HL-60/S4 treated with phorbol 12-myristate 13-acetate at 8.2 ng/mL for 4 days and 3 days (cell line): ENCODE data around the gene NDUFS2.

Experiments used
- in situ Hi-C: fragments of 300-500 bp; cut with MboI; formaldehyde crosslinking; loops from 2 replicates; pipeline ENCODE4 v1.15.0; 2022; ENCODE audit warnings: low sequenced_read_pairs

Gene NDUFS2

DNA sequence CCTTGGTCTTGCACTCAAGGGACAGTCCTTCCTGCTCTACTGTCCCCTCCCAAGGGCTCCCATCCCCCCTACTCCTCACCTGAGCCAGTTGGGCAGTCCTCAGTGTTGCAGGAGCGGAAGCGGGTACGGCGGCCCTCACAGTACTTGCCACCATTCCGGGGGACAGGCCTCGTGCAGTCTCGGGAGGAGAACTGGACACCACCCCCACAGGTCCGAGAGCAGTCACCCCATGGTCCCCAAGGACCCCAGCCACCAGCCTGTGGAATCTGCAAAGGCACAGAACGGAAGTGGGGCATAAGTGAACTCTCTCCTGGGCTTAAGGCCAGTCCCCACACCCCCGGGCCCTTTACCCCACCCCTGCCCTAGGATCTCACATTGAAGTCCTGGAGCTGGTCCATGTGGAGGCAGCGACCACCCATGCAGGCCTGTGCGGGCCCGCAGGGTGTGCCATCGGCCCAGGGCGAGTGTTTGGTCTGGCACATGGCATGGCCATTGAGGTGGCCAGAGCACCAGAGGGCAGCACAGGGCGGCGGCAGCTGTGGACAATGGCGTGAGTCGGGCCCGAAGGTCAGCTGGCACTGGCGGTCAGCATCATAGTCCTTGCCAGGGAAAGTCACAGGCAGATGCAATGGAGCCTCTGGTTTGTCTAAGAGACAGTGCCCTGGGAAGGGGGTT, 8.5 kb upstream of the NDUFS2 start:
- in situ Hi-C loops = no loop called here

DNA sequence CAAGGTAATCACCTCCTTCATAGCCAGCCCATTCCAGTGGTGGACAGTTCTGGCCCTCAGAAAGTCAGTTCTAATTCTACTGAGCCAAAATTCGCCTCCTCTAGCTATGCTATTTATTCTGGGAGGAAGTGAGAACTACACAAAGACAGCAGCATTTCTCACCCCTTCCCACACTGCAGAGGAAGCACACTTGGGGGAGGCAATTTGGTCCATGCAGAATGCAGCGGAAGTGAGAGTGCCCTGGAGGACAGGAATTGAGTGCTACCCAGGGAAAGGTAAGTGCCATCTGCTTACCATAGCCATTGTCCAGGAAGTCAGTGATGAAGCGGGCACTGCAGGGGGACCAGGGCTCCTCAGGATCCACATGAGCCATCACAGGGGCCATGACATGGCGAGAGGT, 7.0 kb upstream of the NDUFS2 start:
- in situ Hi-C loops = no loop called here

DNA sequence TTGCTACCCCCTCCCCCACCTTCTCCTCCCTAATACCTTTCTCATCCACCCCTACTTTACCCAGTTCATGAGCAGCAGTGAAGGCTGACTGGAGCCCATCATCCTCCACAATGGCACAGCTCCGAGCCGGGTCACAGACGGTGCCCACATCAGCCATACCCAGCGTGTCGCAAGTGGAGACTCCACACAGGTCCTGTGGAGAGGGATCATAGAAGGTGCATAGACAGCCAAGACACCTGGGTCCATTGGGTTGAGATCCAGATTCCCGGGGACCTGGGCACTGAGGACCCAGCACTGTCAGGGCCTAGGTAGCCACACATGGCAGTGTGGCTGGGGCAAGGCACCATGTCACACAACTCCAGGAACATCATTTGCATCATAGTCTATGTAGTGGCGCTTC, 6.1 kb upstream of the NDUFS2 start:
- in situ Hi-C loops = no loop called here

DNA sequence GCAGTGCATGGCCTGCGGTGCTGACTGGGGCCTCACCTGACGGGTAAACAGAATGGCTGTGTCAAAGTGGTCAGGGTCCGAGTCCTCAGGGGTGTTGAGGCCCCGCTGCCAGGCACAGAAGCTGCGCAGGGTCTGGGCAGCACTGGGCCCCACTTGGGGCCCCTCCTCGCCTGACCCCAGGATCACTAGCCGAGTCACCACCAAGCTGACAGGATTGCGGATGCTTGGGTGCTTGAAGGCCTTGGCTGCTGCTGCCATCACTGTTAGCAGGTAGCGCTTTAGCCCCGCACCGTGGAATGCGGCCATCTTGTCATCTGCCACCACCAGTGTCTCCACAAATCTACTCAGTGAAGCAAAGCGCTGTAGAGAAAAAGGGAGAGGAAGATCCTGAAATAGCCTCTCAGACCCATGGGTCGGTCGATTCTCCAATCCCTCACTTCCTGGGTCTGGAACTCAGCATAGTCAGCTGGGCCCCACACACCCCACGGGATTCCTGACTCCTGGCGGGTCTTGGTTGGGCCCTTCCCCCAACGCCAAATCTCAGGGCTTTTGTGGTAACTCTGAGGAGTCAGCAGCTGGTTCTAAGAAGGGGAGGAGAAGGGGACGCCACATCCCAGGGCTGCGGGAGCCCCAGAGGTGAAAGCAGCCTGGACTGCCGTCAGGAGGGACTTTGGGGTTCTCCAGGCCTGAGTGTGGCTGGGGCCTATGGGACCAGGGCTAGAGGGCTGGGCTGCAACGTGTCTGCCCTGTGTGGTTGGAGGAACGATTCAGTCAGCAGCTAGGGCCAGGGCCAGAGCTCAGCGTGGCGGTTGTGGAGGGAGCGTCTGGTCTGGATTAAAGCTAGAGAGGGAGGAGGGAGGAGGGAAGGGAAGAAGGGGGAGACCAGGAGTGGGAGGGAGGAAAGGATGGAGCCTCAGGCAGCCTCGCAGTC, 5.4 kb upstream of the NDUFS2 start:
- in situ Hi-C loops = no loop called here

DNA sequence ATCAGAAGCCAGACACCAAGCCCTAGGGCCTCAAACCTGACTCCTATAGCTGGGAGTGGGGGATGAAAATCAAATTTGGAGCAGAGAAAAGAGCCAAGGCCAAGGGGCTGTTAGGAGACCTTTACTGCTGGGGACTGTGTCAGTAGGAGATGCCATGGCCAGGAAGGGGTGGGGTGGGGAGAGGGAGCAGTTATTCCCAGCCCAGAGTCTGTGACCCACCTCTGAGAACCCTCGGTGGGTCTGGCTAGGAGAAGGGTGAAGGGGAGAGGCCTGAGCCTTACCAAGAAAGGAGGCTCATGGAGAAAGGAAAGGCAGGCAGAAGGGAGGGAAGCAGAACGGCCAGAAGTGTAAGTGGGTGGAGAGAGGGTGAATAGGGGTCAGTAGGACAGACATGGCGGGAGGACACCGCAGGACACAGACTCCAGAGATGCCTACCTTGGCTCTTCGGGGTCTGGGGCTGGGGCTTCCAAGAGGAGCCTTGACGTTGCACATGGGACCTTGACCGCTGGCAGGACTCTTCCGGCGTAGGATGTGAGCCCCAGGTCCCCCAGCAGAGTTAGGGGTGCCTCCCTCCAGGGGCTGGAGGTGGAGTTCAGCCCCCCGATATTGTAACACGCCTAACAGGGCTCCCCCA, 4.5 kb upstream of the NDUFS2 start:
- in situ Hi-C loops = no loop called here

DNA sequence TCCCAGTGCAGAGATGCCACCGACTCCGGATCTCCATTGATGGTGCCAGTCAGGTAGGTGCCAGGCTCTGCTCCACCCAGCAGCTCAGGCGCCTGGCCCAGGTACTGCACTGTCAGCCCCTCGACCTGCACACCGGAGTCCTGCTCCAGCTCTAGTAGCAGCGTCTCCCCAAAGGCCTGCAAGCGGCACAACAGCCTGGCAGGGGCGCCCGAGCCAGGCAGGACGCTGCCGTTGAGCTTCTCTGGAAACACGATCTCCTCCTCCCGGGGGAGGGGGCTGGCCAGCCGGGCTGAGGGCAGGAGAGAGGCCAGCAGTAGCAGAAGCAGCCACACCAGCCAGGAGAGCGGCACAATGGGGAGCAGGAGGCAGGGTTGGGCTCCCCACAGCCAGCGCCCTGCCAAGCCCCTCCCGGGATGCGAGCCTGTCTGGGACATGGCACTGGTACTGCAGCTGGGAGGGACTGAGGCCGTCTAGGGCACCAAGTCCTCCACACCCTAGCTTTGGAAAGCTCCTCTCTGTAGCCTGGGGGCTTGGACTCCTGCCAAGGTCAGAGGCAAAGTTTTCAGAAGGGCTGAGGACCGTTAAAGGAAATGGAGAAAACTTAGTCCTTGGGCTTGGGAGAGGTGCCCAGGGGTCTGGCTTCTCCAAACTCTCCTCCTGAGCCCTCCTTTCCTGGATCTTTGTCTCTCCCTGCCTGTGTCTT, 3.8 kb upstream of the NDUFS2 start:
- in situ Hi-C loops = no loop called here

DNA sequence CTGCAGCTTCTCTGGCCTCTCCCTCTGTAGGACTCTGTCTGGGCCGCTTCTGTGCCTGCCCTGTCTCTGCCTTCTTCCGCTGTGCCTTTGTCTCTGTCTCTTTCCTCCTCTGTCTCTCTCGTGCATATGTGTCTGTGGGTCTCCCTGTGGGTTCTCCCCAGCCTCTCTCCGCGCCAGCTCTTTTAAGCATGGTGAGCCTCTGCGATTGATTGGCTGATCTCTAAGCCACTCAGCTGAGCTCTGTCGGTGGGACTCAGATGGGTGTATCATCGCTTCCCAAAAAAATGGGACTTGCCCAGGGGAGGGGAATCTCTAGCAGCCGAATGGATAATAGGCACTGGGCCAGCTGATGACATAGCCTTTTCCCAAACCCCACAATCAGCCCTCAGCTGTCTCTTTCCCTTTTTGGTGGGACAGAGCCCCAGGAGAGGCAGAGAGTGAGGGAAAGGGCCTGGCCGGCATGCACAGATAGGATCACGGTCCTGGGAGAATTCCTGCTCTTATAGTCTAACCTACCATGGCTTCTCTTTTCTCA, 3.2 kb upstream of the NDUFS2 start, which contains the start of gene ADAMTS4:
Gene ADAMTS4 (minus strand): TSS at position 158 of the 535 bp plus-strand sequence. CDS start 427 bp downstream, outside the sequence.
- in situ Hi-C loops = no loop called here

DNA sequence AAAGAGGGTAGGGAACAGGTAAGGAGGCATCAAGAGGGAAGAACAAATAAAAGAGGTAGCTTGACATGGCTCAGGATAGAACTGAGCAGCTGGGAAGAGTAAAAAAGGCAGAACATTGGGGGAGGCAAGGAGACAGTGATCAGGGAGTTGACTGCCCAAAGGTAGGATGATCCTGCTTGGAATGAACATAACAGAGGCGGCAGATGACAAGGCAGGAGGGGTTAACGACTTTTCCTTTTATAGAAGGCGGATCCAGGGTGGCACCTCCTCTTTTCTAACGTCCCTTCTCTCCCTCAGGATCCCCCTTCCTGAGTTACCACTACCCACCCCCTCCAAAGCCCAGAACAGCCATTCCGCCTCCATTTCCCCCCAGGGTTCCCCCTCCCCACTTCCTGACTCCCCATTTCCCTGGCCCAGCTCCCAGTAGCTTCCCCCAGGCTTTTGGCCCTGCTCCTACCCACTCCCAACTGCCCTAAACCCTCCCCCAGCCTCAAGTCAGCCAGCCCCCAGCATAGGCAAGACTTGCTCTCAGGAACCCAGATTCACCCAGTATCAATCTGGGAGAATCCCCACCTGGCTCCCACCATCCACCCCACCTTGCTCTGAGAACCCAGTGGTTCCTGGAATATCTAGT, 2.5 kb upstream of the NDUFS2 start:
- in situ Hi-C loops = loop anchor here (25.0 kb wide), 1 partner anchor 163 kb away; the partner anchor contains the start of gene CFAP126

DNA sequence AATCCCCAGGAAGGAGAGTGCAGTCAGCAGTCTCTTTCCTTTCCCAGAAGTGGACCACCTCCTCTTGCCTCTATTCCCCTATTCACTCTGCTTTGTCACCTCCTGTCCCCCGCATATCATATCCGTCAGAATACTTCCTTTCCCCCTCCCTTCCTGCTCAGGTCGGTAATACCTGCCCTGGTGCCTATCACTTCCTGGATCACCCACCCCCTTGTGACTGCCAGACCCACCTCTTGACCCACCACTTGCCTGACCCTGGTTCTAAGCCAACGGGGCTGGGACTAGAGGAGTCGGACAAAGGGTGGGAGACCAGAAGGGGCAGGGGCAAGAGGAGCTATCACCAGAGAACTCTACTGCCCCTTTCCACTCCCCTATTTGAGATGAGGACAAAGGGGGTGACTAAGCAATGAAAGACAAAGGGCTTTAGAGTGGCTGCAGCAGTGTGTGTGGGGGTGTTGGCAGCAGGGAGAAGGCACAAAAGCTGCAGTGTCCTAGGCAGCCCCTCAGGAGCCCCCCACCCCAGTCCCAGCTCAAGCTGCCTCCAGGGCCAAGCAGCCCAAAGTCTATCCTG, 1.7 kb upstream of the NDUFS2 start:
- in situ Hi-C loops = loop anchor here (25.0 kb wide), 1 partner anchor 162 kb away; the partner anchor contains the start of gene CFAP126

DNA sequence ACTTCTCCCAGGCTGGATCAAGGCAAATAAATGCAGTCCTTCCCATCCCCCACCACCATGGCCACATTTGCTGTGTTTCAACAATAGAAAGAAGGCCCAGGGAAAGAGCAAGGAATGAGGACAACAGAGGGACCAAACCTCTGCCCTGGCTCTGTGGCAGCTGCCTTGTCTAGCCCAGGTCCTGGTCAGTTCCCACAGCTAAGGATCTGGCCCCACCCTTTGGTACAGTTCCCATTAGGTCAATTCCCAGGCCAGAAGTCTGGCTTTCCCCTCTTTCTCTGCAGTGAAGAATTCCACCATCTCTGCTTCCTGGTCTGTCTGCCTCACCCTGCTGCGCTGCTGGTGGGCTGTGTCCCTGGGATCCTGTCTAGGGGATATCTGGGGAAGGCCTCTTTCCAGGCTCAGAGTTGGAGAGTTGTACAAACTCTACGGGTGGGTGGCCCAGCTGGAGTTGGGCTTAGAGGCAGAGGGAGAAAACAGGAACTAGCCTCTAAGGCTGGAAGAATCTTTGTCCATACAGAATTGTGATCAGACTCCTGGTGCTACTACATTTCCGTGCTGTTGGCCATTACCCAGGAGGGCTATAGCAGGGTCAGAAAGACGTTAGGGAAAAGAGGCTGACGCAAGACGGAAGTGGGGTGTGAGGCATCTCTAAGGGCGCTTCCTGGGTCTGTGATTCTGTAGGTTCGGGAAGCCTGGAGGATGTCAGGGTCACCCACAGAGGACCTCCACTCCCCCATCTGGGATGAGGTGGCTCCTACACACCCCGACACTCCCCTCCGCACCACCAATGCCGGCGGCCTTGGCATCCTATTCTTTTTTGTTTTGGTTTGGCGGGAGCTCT, 953 bp upstream of the NDUFS2 start:
- in situ Hi-C loops = loop anchor here (25.0 kb wide), 1 partner anchor 161 kb away; the partner anchor contains the start of gene CFAP126

DNA sequence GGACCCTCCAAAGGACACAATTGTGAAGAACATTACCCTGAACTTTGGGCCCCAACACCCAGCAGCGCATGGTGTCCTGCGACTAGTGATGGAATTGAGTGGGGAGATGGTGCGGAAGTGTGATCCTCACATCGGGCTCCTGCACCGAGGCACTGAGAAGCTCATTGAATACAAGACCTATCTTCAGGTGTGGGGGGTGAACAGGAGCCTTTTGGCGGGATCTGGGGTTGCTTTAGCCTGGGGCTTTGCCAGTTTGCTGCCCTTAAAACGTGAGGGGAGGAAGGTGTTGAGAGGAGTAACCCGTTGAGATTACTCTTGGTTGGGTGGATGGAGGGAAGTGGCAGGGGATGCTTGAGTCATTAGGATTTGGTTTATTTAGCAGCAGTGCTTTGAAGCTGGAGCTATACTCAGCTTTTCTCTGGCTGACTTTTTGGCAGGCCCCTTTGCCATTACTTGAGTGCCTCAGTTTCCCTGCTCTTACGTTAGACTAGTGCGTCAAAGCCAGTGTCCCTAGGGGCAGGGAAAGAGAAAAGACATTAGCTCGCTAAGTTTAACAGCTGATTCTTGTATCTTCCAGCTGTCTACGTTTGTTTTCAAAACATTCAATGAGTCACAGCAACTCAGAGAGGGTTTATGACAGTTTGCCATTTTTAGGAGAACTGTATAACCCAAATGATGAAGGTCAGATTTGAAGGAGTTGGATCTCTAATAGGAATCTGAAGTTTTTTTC, 4.4 kb downstream of the NDUFS2 start:
- in situ Hi-C loops = loop anchor here (25.0 kb wide), 1 partner anchor 156 kb away; the partner anchor contains the start of gene CFAP126

DNA sequence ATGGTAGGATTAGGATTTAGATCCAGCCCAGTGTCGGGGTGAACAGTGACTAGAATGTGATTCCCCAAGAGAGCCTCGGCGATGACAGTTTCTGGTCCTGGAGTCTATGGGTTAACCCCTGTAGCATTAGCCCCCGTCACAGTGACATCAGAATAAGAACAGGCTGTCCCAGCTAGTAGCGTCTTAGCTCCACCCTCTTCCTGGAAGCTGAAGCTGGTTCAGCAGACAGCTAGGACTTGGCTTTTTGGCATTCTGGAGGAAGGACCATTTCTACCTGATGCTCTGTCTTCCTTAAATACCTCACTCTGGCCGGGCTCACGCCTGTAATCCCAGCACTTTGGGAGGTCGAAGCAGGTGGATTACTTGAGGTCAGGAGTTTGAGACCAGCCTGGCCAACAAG, 5.0 kb downstream of the NDUFS2 start:
- in situ Hi-C loops = loop anchor here (25.0 kb wide), 1 partner anchor 155 kb away; the partner anchor contains the start of gene CFAP126

DNA sequence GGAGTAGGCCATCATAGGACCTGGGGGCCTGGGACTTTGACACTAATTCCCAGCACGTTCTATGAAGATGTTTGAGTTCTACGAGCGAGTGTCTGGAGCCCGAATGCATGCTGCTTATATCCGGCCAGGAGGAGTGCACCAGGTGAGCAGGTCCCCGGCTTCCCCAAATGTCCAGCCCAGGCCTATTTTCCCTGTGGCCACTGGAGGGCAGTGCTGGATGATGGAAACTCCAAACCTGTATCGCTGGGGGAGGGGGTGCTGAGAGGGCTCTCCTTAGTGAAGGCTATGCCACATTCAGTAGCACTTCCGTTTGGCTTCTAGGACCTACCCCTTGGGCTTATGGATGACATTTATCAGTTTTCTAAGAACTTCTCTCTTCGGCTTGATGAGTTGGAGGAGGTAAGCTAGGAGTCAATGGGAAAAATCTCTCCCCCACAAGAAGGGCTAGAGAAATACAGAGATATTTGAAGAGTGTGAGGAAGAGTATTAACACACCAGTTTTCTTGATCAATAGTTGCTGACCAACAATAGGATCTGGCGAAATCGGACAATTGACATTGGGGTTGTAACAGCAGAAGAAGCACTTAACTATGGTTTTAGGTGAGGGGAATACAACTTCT, 7.7 kb downstream of the NDUFS2 start:
- in situ Hi-C loops = loop anchor here (25.0 kb wide), 1 partner anchor 152 kb away; the partner anchor contains the start of gene CFAP126

DNA sequence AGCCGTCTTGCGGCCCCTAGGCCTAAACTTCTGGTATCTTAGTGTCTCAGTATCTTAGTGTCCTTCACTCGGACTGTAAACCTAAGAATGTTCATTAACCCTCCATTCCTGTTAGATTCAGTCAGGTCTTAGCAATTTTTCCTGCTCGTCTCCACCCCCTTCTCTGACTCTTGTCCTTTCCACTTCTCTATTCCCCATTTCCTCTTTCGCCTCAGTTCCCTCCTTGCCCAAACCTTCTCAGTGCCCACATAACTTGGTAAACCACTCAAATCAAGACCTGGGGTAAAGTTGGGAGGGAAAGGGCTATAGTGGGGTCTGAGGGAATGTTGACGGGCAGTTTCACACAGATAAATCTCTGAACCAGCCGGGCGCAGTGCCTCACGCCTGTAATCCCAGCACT, 12.2 kb downstream of the NDUFS2 start:
- in situ Hi-C loops = loop anchor here (25.0 kb wide), 1 partner anchor 148 kb away; the partner anchor contains the start of gene CFAP126

DNA sequence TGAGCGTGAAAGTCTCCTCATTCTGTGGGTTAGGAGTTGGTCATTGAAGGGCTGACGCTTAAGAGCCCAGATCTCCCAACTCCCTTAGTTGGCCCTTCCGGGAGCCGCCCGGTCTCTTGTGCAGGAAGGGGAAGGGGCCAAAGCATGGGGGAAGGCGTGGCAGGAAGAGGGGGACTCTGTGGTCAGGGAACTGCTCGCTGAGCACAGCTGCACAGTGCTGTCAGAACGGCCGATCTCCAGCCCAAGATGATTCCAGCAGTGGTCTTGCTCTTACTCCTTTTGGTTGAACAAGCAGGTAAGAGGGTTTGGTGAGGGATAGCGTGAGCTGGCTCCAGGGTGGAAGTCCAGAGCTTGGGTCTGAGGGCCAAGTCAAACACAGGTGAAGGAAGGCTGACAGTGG, 12.9 kb downstream of the NDUFS2 start, which contains the start of gene FCER1G:
Gene FCER1G (plus strand): TSS at position 220 of the 400 bp plus-strand sequence. CDS start 27 bp downstream, at position 247.
- in situ Hi-C loops = loop anchor here (25.0 kb wide), 1 partner anchor 147 kb away; the partner anchor contains the start of gene CFAP126

DNA sequence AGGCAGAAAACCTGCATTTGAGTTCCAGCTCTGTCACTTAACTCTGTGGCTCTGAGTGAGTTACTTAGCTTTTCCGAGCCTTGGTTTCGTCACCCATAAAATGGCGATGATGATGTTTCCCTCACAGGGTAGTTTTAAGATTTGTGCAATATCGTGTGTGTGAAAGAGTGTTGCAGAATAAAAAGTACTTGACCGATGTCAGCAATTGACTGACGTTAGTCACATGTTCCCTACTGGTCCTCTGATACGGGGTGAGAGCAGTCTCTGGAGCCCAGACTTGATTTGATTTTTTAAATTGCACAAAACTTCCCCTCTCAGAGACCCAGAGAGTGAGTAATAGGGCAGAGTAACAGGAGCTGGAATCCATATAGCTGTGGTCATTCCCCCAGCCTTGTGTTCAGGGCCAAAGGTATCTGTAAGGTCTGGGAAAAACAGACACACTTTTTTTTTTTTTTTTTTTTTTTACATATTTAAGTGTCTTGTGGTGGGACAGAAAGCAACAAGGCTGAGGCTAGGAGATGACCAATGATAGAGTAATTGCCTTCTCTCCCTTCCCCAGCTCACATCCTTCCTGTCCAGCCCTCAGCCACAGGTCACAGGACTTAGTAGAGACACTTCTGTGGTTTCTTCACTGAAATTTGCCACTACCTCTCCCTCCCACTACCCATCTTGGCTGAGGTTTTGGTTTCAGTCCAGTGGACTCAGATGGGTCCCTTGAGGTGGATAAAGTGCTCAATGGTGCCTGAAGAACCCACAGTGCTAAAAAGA, 15.0 kb downstream of the NDUFS2 start:
- in situ Hi-C loops = loop anchor here (25.0 kb wide), 1 partner anchor 145 kb away; the partner anchor contains the start of gene CFAP126
